Prostate gland (tissue), 2 donors: ENCODE measurements around the gene SLC38A11. TPM values are rescaled to one million over a fixed set of nuclear protein-coding genes. Genes with fewer than 3 reads are reported as not detected.

Experiments
- DNase-seq: peaks from one replicate; pipeline ENCODE4 v3.0.0-alpha.2; 2019; ENCODE audit warnings: low spot score
- H3K27ac ChIP-seq, 2 donors: fragments of 200-600 bp; sonication (generic); 2 replicates each; pipeline ENCODE4 v1.5.1; 2017 to 2019
- H3K27me3 ChIP-seq: fragments of 200-600 bp; sonication (generic); replicated peaks from 2 replicates; pipeline ENCODE4 v1.5.1; 2019; ENCODE audit not compliant: insufficient read depth
- H3K36me3 ChIP-seq, 2 donors: fragments of 200-600 bp; sonication (generic); 1 replicate in 1 of 2; 2 replicates in 1 of 2; pipeline versions ENCODE4 v1.5.1 to v1.8.1; 2017 to 2019
- H3K4me1 ChIP-seq: fragments of 200-600 bp; sonication (generic); replicated peaks from 2 replicates; pipeline ENCODE4 v1.5.1; 2019
- H3K4me3 ChIP-seq, 2 donors: fragments of 200-600 bp; sonication (generic); 2 replicates each; pipeline ENCODE4 v1.5.1; 2017 to 2019
- H3K9me3 ChIP-seq: fragments of 200-600 bp; sonication (generic); 2 replicates; pipeline ENCODE4 v1.5.1; 2017
- POLR2A ChIP-seq: fragments of 450-650 bp; IDR thresholded peaks from one replicate; pipeline ENCODE4 v1.6.1; 2016; ENCODE audit warnings: antibody characterized with exemption, mild to moderate bottlenecking
- POLR2AphosphoS5 ChIP-seq: sonication (generic); formaldehyde crosslinking; IDR thresholded peaks from one replicate; pipeline ENCODE4 v1.6.1; 2017; ENCODE audit warnings: antibody characterized with exemption
- WGBS: methylation state at CpG from one replicate; pipeline ENCODE4 v1.1.5; 2018; 5-methylcytosine and 5-hydroxymethylcytosine counted together
- intact Hi-C: fragments of 100-400 bp; cut with DNase I; formaldehyde crosslinking; loops from one replicate; pipeline ENCODE4 v1.14.2; 2022
- total RNA-seq, 2 donors: library from RNA; depleted of rRNA; stranded (reverse); fragments of >200 nt; gene quantifications; one replicate each; pipeline ENCODE4 v1.1.0, GENCODE V29; 2016
- TF ChIP-seq, protein P1 (sequence below), 4 experiments: fragments of 200-600 bp in 2 of 4; fragments of 450-650 bp in 2 of 4; sonication (generic) in 2 of 4; IDR thresholded peaks; 1 replicate in 3 of 4; 2 replicates in 1 of 4; pipeline ENCODE4 v1.5.1; 2016 to 2019; ENCODE audit warnings: antibody characterized with exemption in 4 of 4, mild to moderate bottlenecking in 2 of 4, moderate library complexity in 2 of 4

Gene SLC38A11
- total RNA-seq, 2 donors from 2014 or later: 2.8 to 3.0 TPM

DNA sequence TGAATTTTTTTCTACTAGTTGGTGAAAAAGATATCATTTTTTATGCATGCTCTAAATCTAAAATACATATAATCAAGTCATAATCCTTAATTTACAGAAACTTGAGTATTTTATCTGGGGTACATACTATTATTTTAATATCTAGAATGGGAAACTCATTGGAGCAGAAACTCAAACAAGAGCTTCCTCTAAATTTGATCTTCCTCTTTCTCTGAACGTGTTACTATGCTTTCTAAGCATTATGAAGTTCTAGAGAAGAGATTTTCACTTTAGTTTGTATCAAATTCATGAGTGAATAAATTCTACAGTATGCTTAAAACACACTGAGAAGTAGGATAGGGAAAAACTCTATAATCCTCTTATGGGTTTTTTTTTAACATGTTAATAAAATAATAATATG is 20.6 kb upstream of the SLC38A11 start:
- WGBS: 52% methylated on average over 1 of the region's 1 CpG
- intact Hi-C loops: no loop called here
- no peaks in the 10 kb centered on the region for H3K4me1 ChIP-seq
- no peak overlapping the region for H3K27ac ChIP-seq
- H3K4me3 ChIP-seq: no peak overlapping the region
- no peaks in the 10 kb centered on the region for H3K9me3 ChIP-seq
- H3K36me3 ChIP-seq: no peaks in the 10 kb centered on the region
- TF ChIP-seq, protein P1, sequence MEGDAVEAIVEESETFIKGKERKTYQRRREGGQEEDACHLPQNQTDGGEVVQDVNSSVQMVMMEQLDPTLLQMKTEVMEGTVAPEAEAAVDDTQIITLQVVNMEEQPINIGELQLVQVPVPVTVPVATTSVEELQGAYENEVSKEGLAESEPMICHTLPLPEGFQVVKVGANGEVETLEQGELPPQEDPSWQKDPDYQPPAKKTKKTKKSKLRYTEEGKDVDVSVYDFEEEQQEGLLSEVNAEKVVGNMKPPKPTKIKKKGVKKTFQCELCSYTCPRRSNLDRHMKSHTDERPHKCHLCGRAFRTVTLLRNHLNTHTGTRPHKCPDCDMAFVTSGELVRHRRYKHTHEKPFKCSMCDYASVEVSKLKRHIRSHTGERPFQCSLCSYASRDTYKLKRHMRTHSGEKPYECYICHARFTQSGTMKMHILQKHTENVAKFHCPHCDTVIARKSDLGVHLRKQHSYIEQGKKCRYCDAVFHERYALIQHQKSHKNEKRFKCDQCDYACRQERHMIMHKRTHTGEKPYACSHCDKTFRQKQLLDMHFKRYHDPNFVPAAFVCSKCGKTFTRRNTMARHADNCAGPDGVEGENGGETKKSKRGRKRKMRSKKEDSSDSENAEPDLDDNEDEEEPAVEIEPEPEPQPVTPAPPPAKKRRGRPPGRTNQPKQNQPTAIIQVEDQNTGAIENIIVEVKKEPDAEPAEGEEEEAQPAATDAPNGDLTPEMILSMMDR (IDR thresholded peaks at IDR 0.05): no peak
- no peak for TF ChIP-seq POLR2AphosphoS5
- no peak for TF ChIP-seq POLR2A
- H3K27me3 ChIP-seq: no peaks in the 10 kb centered on the region
- no peak for DNase-seq

DNA sequence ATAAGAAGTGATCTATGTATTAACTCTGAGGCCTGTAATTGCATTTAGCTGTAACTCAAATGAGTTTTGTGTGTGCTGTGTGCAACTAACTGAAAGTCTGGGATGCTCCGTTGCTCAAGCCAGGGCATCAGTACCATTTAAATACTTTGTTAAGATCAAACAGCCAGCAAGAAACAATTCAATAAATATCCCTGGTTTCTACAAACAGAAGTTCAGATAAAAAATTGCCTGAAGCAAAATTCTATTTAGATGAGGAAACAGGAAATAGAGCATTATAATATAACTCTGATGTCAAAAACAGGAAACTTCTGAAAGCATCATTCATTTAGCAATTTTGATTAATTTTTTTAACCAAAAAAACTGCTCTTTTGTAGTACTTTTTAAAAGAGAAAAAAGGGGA is 18.9 kb upstream of the SLC38A11 start:
- no peaks in the 10 kb centered on the region for H3K36me3 ChIP-seq
- TF ChIP-seq POLR2AphosphoS5 (no peak), POLR2A (no peak)
- TF ChIP-seq, protein P1 (IDR thresholded peaks at IDR 0.05): no peak
- intact Hi-C loops: no loop called here
- DNase-seq: no peak
- no peaks in the 10 kb centered on the region for H3K4me1 ChIP-seq
- no peak overlapping the region for H3K4me3 ChIP-seq
- H3K9me3 ChIP-seq: no peaks in the 10 kb centered on the region
- no peak overlapping the region for H3K27ac ChIP-seq
- H3K27me3 ChIP-seq: no peaks in the 10 kb centered on the region
- WGBS: 61% methylated on average over 1 of the region's 1 CpG

DNA sequence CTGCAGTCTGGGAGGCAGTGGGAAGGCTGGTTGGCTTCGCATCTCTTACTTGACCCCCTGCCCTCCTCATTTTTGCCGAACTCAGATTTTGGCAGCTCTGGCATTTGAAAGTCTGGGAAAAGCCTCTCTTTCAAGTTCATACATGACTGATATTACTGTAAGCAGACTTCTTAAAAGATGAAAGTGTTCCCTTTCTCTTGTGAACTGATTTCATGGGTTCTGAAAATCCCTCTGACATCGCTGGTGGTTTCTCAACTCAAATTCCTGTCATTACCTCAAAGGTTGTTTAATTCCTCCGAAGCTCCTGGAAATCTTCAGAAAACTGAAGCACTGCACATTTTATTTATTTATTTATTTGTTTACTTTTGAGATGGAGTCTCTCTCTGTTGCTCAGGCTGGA is 16.9 kb upstream of the SLC38A11 start:
- no peaks in the 10 kb centered on the region for H3K27me3 ChIP-seq
- H3K27ac ChIP-seq: no peak overlapping the region
- DNase-seq: no peak
- TF ChIP-seq, protein P1 (IDR thresholded peaks at IDR 0.05): no peak
- TF ChIP-seq POLR2A (no peak), POLR2AphosphoS5 (no peak)
- intact Hi-C loops: no loop called here
- no peaks in the 10 kb centered on the region for H3K4me1 ChIP-seq
- H3K4me3 ChIP-seq: no peak overlapping the region
- WGBS: 36% methylated on average over 4 of the region's 4 CpGs
- H3K9me3 ChIP-seq: no peaks in the 10 kb centered on the region
- no peaks in the 10 kb centered on the region for H3K36me3 ChIP-seq

DNA sequence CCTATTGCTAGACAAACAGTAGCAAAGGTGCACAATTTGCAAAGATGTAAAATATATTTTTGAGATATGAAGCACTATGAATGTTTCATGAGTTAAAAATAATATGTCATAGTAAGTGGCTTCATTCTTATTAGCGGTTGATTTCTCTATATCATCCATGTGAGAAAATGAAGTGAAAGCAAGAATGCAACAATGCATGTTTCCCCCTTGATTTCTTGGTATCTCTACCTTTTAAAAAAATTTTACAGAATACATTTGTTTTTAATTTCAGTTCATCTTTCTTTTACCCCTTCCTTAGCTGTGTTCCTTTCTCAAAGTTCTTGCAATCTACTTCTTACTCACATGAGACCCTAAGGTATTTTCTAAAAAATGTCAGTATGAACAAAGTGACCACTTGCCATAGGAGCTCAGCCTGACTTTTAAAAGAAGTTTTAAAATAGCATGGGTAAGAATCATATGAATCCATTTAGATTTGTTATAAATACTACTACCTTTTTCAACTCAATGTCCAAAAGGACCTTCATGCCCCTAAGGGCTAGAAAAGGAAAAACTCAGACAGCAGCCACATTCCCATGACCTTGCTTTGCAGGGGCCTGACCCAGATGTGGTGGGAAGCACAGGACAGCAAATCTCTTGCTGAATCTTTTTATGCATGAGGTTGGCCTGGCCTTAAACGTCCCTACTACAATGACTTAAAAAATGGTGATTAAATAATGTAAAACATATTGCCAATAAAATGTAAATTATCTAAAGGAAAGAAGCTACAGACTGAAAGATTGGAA is 14.8 kb upstream of the SLC38A11 start:
- H3K27me3 ChIP-seq: no peaks in the 10 kb centered on the region
- no peak for DNase-seq
- no peaks in the 10 kb centered on the region for H3K4me1 ChIP-seq
- intact Hi-C loops: no loop called here
- no peaks in the 10 kb centered on the region for H3K36me3 ChIP-seq
- H3K9me3 ChIP-seq: no peaks in the 10 kb centered on the region
- whole genome bisulfite sequencing: 71% methylated on average over 2 of the region's 2 CpGs
- no peak overlapping the region for H3K27ac ChIP-seq
- TF ChIP-seq POLR2A: no peak
- no peak for TF ChIP-seq POLR2AphosphoS5
- TF ChIP-seq, protein P1 (IDR thresholded peaks at IDR 0.05): no peak
- H3K4me3 ChIP-seq: no peak overlapping the region

DNA sequence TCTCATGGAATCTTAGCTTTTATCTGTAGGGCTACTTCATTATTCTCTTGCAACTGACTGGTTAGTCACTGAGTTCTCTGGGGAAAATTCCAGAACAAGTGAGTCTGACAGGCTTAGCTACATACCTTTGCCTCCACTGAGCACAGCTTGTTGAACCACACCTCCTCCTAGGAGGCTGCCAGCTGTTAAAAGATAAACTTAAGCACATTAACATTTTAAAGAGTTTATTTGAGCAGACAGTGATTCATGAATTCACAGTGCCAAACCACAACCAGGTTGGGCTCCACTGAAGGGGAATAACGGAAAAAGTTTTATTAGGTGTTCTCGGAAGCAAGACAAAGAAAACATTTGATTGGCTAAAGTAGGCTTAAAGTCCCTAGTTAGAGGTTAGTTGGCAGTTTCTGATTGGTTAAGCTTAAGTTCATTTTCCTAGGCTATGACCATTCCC is 12.5 kb upstream of the SLC38A11 start:
- TF ChIP-seq POLR2AphosphoS5 (peak; percentile 95), POLR2A (no peak)
- TF ChIP-seq, protein P1 (IDR thresholded peaks at IDR 0.05): no peak
- Histone ChIP-seq H3K27ac (peak overlapping the region; percentile 33 to 61), H3K9me3 (no peaks in the 10 kb centered on the region), H3K4me1 (no peaks in the 10 kb centered on the region), H3K4me3 (no peak overlapping the region), H3K27me3 (no peaks in the 10 kb centered on the region), H3K36me3 (no peaks in the 10 kb centered on the region)
- peak; percentile 88 for DNase-seq
- intact Hi-C loops: no loop called here
- 24% methylated on average over 2 of the region's 2 CpGs for WGBS
